SK-N-SH (cell line): Measurements from ENCODE around the gene POU2F3. TPM values are rescaled to one million over a fixed set of nuclear protein-coding genes. Genes with fewer than 3 reads are reported as not detected.

Source experiments
- CTCF ChIA-PET: fragments of 300-600, 350-600 bp; formaldehyde crosslinking; extraction: SDS; loops from one replicate; lab custom pipeline; 2021; lab: Yijun Ruan, JAX
- POLR2A ChIA-PET: fragments of 350-600 bp; sonication (Branson Sonifier 250); formaldehyde crosslinking; extraction: SDS; loops from one replicate; lab custom pipeline; 2020; ENCODE audit warnings: antibody characterized with exemption, inconsistent platforms; lab: Yijun Ruan, JAX
- DNase-seq: peaks from one replicate; pipeline ENCODE4 v3.0.0; 2012
- H2AFZ ChIP-seq: fragments of 200-600 bp; sonication (generic); 2 replicates; pipeline ENCODE4 v1.8.1; 2016; ENCODE audit warnings: antibody characterized with exemption, mild to moderate bottlenecking, low read depth
- H3F3A ChIP-seq: fragments of 200-600 bp; sonication (generic); replicated peaks from 2 replicates; pipeline ENCODE3; 2016; ENCODE audit warnings: antibody characterized with exemption, mild to moderate bottlenecking; ENCODE audit not compliant: insufficient read depth
- H3K27ac ChIP-seq, 2 experiments: fragments of 200-500 bp in 1 of 2; fragments of 200-600 bp in 1 of 2; sonication (Bioruptor generic) in 1 of 2; sonication (generic), shearing (Covaris generic) in 1 of 2; 2 replicates each; pipeline versions ENCODE4 v1.5.1 to v1.6.1; 2014 to 2016; ENCODE audit warnings: low read depth in 2 of 2, inconsistent platforms in 1 of 2, low read length in 1 of 2, mild to moderate bottlenecking in 1 of 2, mixed read lengths in 1 of 2
- H3K27me3 ChIP-seq: fragments of 200-600 bp; sonication (generic), shearing (Covaris generic); 2 replicates; pipeline ENCODE4 v1.6.1; 2016; ENCODE audit warnings: mixed run types; ENCODE audit not compliant: insufficient read depth
- H3K36me3 ChIP-seq, 2 experiments: fragments of 200-500 bp in 1 of 2; fragments of 200-600 bp in 1 of 2; sonication (Bioruptor generic) in 1 of 2; sonication (generic) in 1 of 2; replicated peaks in 1 of 2; 2 replicates each; pipeline versions ENCODE3 to v1.5.1; 2014 to 2016; ENCODE audit warnings: low read length in 1 of 2, mild to moderate bottlenecking in 1 of 2; ENCODE audit not compliant: insufficient read depth in 2 of 2, control insufficient read depth in 1 of 2
- H3K4me1 ChIP-seq, 2 experiments: fragments of 200-500 bp in 1 of 2; fragments of 200-600 bp in 1 of 2; sonication (Bioruptor generic) in 1 of 2; sonication (generic), shearing (Covaris generic) in 1 of 2; 2 replicates each; pipeline versions ENCODE4 v1.5.1 to v1.6.1; 2014 to 2016; ENCODE audit warnings: low read depth in 1 of 2, low read length in 1 of 2, mixed run types in 1 of 2; ENCODE audit not compliant: insufficient read depth in 2 of 2, control insufficient read depth in 1 of 2
- H3K4me2 ChIP-seq: fragments of 200-600 bp; sonication (generic), shearing (Covaris generic); 2 replicates; pipeline ENCODE4 v1.6.1; 2017; ENCODE audit warnings: mixed run types
- H3K4me3 ChIP-seq, 2 experiments: fragments of 200-500 bp in 1 of 2; fragments of 200-600 bp in 1 of 2; sonication (Bioruptor generic) in 1 of 2; sonication (generic), shearing (Covaris generic) in 1 of 2; 2 replicates each; pipeline versions ENCODE4 v1.5.1 to v1.8.1; 2014 to 2016; ENCODE audit warnings: low read depth in 2 of 2, inconsistent platforms in 1 of 2, low read length in 1 of 2, mild to moderate bottlenecking in 1 of 2, mixed read lengths in 1 of 2, moderate library complexity in 1 of 2
- H3K79me2 ChIP-seq: fragments of 200-600 bp; sonication (generic); 2 replicates; pipeline ENCODE4 v1.8.1; 2017; ENCODE audit warnings: mild to moderate bottlenecking; ENCODE audit not compliant: insufficient read depth
- H3K9ac ChIP-seq: fragments of 200-600 bp; sonication (generic); 2 replicates; pipeline ENCODE4 v1.6.1; 2017; ENCODE audit warnings: mixed run types
- H3K9me2 ChIP-seq: fragments of 200-600 bp; sonication (generic); 2 replicates; pipeline ENCODE4 v1.6.1; 2017; ENCODE audit warnings: mixed run types
- H3K9me3 ChIP-seq: fragments of 200-600 bp; sonication (generic); 2 replicates; pipeline ENCODE4 v1.6.1; 2017; ENCODE audit warnings: mixed run types, mild to moderate bottlenecking, moderate library complexity
- H4K20me1 ChIP-seq: fragments of 200-600 bp; sonication (generic); 2 replicates; pipeline ENCODE4 v1.6.1; 2017; ENCODE audit warnings: mild to moderate bottlenecking, mixed run types; ENCODE audit not compliant: insufficient read depth
- CTCF ChIP-seq: fragments of 200-600 bp; sonication (generic); IDR thresholded peaks from 2 replicates; pipeline ENCODE4 v1.6.1; 2017; ENCODE audit warnings: antibody characterized with exemption, mild to moderate bottlenecking, moderate library complexity
- EZH2phosphoT487 ChIP-seq: fragments of 200-600 bp; sonication (generic); IDR thresholded peaks from 2 replicates; pipeline ENCODE4 v1.6.1; 2017; ENCODE audit warnings: low read depth, mixed run types, mild to moderate bottlenecking, antibody characterized with exemption, moderate library complexity, borderline replicate concordance
- GABPA ChIP-seq: IDR thresholded peaks from 2 replicates; pipeline ENCODE4 v1.4.0; 2012; ENCODE audit warnings: low read depth, mild to moderate bottlenecking
- MAX ChIP-seq: IDR thresholded peaks from 2 replicates; pipeline ENCODE4 v1.4.0; 2012; ENCODE audit warnings: low read depth
- NFIC ChIP-seq: IDR thresholded peaks from 2 replicates; pipeline ENCODE4 v1.4.0; 2012; ENCODE audit warnings: borderline replicate concordance
- RAD21 ChIP-seq: IDR thresholded peaks from 2 replicates; pipeline ENCODE4 v1.6.1; 2012; ENCODE audit warnings: mild to moderate bottlenecking, low read length
- USF1 ChIP-seq: IDR thresholded peaks from 2 replicates; pipeline ENCODE4 v1.4.0; 2012; ENCODE audit warnings: low read depth, borderline replicate concordance
- YY1 ChIP-seq: IDR thresholded peaks from 2 replicates; pipeline ENCODE4 v1.4.0; 2012; ENCODE audit warnings: low read depth, mild to moderate bottlenecking
- ZBTB33 ChIP-seq: IDR thresholded peaks from 2 replicates; pipeline ENCODE4 v1.4.0; 2012; ENCODE audit warnings: low read depth, borderline replicate concordance
- WGBS: methylation state at CpG from one replicate; pipeline ENCODE4 v1.1.6; 2017; ENCODE audit warnings: low lambda C conversion rate; 5-methylcytosine and 5-hydroxymethylcytosine counted together
- polyA plus RNA-seq, 3 experiments: library from polyadenylated mRNA; depleted of rRNA; stranded (reverse); fragments of >200 nt; gene quantifications; 2 replicates each; pipeline ENCODE4 v1.2.3, GENCODE V29; 2012
- TF ChIP-seq, protein P1 (sequence below): IDR thresholded peaks from 2 replicates; pipeline ENCODE4 v1.6.1; 2012; ENCODE audit warnings: mild to moderate bottlenecking, low read depth, low read length, moderate library complexity

Gene POU2F3
- polyA plus RNA-seq, 1 of the 3 experiments (the other 2 are of a cell fraction) = 0.02 TPM

DNA sequence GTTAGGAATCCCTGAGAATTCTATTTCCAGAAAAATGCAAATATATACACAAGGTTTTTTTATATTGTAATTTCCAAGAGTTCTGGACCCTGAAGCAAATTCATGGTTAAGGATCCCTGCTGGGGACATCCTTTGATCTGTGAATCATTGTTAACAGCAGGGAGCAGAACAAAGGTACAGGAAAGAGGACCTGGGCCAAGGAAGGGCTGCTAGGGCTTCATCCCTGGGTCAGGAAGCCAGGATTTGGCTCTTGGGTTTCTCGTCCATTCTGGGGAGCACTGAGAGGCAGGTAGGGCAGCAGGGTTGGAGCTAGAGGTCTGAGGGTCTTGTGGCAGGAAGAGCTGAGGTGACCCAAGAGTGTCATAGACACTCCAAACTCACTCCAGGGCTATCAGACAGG lies 39.3 kb upstream of the POU2F3 start:
- DNase-seq = no peak
- no peaks in the 10 kb centered on the region for H3F3A ChIP-seq
- 60% methylated on average over 1 of the region's 1 CpG for WGBS
- no peak overlapping the region for H3K27ac ChIP-seq
- H3K9me3 ChIP-seq = no peaks in the 10 kb centered on the region
- no peaks in the 10 kb centered on the region for H4K20me1 ChIP-seq
- POLR2A ChIA-PET = no interaction called here
- no peak for TF ChIP-seq NFIC
- no peak for TF ChIP-seq YY1
- no peak for TF ChIP-seq CTCF
- no peak for TF ChIP-seq EZH2phosphoT487
- TF ChIP-seq, protein P1, sequence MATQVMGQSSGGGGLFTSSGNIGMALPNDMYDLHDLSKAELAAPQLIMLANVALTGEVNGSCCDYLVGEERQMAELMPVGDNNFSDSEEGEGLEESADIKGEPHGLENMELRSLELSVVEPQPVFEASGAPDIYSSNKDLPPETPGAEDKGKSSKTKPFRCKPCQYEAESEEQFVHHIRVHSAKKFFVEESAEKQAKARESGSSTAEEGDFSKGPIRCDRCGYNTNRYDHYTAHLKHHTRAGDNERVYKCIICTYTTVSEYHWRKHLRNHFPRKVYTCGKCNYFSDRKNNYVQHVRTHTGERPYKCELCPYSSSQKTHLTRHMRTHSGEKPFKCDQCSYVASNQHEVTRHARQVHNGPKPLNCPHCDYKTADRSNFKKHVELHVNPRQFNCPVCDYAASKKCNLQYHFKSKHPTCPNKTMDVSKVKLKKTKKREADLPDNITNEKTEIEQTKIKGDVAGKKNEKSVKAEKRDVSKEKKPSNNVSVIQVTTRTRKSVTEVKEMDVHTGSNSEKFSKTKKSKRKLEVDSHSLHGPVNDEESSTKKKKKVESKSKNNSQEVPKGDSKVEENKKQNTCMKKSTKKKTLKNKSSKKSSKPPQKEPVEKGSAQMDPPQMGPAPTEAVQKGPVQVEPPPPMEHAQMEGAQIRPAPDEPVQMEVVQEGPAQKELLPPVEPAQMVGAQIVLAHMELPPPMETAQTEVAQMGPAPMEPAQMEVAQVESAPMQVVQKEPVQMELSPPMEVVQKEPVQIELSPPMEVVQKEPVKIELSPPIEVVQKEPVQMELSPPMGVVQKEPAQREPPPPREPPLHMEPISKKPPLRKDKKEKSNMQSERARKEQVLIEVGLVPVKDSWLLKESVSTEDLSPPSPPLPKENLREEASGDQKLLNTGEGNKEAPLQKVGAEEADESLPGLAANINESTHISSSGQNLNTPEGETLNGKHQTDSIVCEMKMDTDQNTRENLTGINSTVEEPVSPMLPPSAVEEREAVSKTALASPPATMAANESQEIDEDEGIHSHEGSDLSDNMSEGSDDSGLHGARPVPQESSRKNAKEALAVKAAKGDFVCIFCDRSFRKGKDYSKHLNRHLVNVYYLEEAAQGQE = no peak
- TF ChIP-seq GABPA = no peak
- no peak for TF ChIP-seq MAX
- TF ChIP-seq USF1 = no peak
- no peaks in the 10 kb centered on the region for H3K79me2 ChIP-seq
- no peaks in the 10 kb centered on the region for H3K9me2 ChIP-seq
- H2AFZ ChIP-seq = no peak overlapping the region
- H3K4me3 ChIP-seq = no peak overlapping the region
- peaks cover 0 to 10% of the 10 kb centered on the region in 2 experiments; a peak in 1 of 4 replicates for H3K4me1 ChIP-seq
- H3K36me3 ChIP-seq = no peaks in the 10 kb centered on the region
- peaks cover 7% of the 10 kb centered on the region; the same call in 1 of the 2 replicates for H3K27me3 ChIP-seq
- CTCF ChIA-PET = interaction anchor here (0.8 kb wide), 1 partner anchor 32 kb away, joined by 3 read pairs; no protein-coding TSS in a partner anchor
- no peak overlapping the region for H3K9ac ChIP-seq
- no peak overlapping the region for H3K4me2 ChIP-seq

DNA sequence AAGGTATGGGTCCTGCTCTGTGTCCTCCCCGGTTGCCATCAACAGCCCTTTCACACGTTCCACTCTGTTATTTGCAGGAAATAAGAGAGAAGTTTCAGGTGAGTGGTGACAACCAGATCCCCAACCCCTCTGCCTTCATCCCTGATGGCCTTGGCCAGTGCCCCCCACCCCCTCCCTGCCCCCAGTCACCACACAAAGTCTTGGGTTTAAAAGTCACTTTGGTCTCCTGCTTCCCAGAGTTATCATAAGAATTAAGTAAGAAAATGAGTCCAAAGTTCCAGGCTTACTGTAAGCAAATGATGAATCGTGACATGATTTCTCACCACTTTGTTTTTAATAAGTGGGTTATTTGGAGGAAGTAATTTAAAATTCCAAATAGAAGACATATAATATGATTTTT lies 38.3 kb upstream of the POU2F3 start:
- peaks cover 0 to 10% of the 10 kb centered on the region in 2 experiments; a peak in 1 of 4 replicates for H3K4me1 ChIP-seq
- DNase-seq = no peak
- no peak overlapping the region for H2AFZ ChIP-seq
- peaks cover 7% of the 10 kb centered on the region; the same call in 1 of the 2 replicates for H3K27me3 ChIP-seq
- no peaks in the 10 kb centered on the region for H3K9me2 ChIP-seq
- no peak overlapping the region for H3K4me2 ChIP-seq
- H3K79me2 ChIP-seq = no peaks in the 10 kb centered on the region
- POLR2A ChIA-PET = no interaction called here
- no peaks in the 10 kb centered on the region for H3F3A ChIP-seq
- 73% methylated on average over 3 of the region's 3 CpGs for WGBS
- TF ChIP-seq NFIC (no peak), ZBTB33 (no peak), RAD21 (no peak)
- no peaks in the 10 kb centered on the region for H3K9me3 ChIP-seq
- no peak overlapping the region for H3K9ac ChIP-seq
- CTCF ChIA-PET = interaction anchor here (0.8 to 0.9 kb wide), 2 partner anchors 33 to 99 kb away, joined by 3 read pairs; no protein-coding TSS in a partner anchor
- H3K27ac ChIP-seq = no peak overlapping the region
- H4K20me1 ChIP-seq = no peaks in the 10 kb centered on the region
- H3K36me3 ChIP-seq = no peaks in the 10 kb centered on the region
- no peak overlapping the region for H3K4me3 ChIP-seq
